Glomerular endothelial cell (primary cell): ENCODE data around the gene SH2D1A. TPM values are rescaled to one million over a fixed set of nuclear protein-coding genes. Genes with fewer than 3 reads are reported as not detected.
"Not testable (repeated sequence)": the region's sequence is repeated elsewhere in the genome, so short reads cannot be mapped to it uniquely, and the experiment has no call there.

ENCODE experiments used
- DNase-seq: peaks from one replicate; pipeline ENCODE4 v3.0.0-alpha.2; 2011; ENCODE audit warnings: low read depth, low spot score; ENCODE audit errors: extremely low read depth
- total RNA-seq: library from RNA; depleted of rRNA; stranded (reverse); fragments of >200 nt; gene quantifications from 2 replicates; pipeline ENCODE4 v1.2.3, GENCODE V29; 2015

SH2D1A gene
- total RNA-seq: not detected in 2 replicates

- no peak for DNase-seq
Measured at GRCh38 chrX:124346117-124346876, at the start of gene SH2D1A. SH2D1A (plus strand) TSS chrX:124346563; CDS start chrX:124346643, 80 bp downstream.

GRCh38 chrX:124299323-124299722 lies 47.0 kb upstream of the SH2D1A start:
- not testable (repeated sequence) for DNase-seq

- no peak for DNase-seq
Measured at GRCh38 chrX:124300405-124300804, 46.0 kb upstream of the SH2D1A start.

- DNase-seq: no peak
Measured at GRCh38 chrX:124307253-124307907, 39.0 kb upstream of the SH2D1A start.

- no peak for DNase-seq
Measured at GRCh38 chrX:124325732-124326131, 20.6 kb upstream of the SH2D1A start.

- no peak for DNase-seq
Measured at GRCh38 chrX:124328765-124329164, 17.6 kb upstream of the SH2D1A start.

GRCh38 chrX:124332481-124333424 lies 13.6 kb upstream of the SH2D1A start, which contains the start of gene TEX13D:
TEX13D (plus strand) TSS chrX:124332660; CDS start chrX:124332918, 258 bp downstream.
- no peak for DNase-seq

GRCh38 chrX:124333862-124334261 lies 12.5 kb upstream of the SH2D1A start:
- DNase-seq: no peak

- DNase-seq: not testable (repeated sequence)
Measured at GRCh38 chrX:124334555-124334954, 11.8 kb upstream of the SH2D1A start.

GRCh38 chrX:124335598-124335997 lies 10.8 kb upstream of the SH2D1A start:
- DNase-seq: no peak

- no peak for DNase-seq
Measured at GRCh38 chrX:124337916-124338315, 8.4 kb upstream of the SH2D1A start.

- DNase-seq: no peak
Measured at GRCh38 chrX:124338733-124339514, 7.4 kb upstream of the SH2D1A start.

- no peak for DNase-seq
Measured at GRCh38 chrX:124341396-124342132, 4.8 kb upstream of the SH2D1A start.

- no peak for DNase-seq
Measured at GRCh38 chrX:124342174-124342867, 4.0 kb upstream of the SH2D1A start.

GRCh38 chrX:124343016-124343415 lies 3.3 kb upstream of the SH2D1A start:
- no peak for DNase-seq

GRCh38 chrX:124344246-124344645 lies 2.1 kb upstream of the SH2D1A start:
- DNase-seq: no peak

GRCh38 chrX:124346877-124347241 lies 496 bp downstream of the SH2D1A start:
- DNase-seq: no peak

GRCh38 chrX:124347242-124347641 lies 879 bp downstream of the SH2D1A start:
- no peak for DNase-seq

GRCh38 chrX:124348182-124348581 lies 1.8 kb downstream of the SH2D1A start:
- DNase-seq: no peak
